Upper lobe of left lung (tissue), 6 donors: ENCODE measurements around the gene A3GALT2. TPM values are rescaled to one million over a fixed set of nuclear protein-coding genes. Genes with fewer than 3 reads are reported as not detected.
A peak's percentile ranks its signal among the peaks of the same experiment; 100 is the strongest.

Experiments
- ATAC-seq, 2 donors: fragments of 200-7000 bp; cut with Tn5 transposase; one replicate each; pipeline ENCODE4 v1.9.1; 2022; ENCODE audit warnings: mild to moderate bottlenecking in 2 of 2, moderate library complexity in 2 of 2; ENCODE audit not compliant: low FRiP score in 2 of 2
- DNase-seq, 2 donors: peaks; one replicate each; pipeline ENCODE4 v3.0.0-alpha.2; 2019 to 2020
- H3K27ac ChIP-seq, 4 donors: fragments of 200-600 bp; sonication (generic); one replicate each; pipeline ENCODE4 v1.5.1; 2016 to 2019
- H3K27me3 ChIP-seq, 4 donors: fragments of 200-600 bp; sonication (generic); one replicate each; pipeline ENCODE4 v1.5.1; 2017 to 2019
- H3K36me3 ChIP-seq, 4 donors: fragments of 200-600 bp; sonication (generic); one replicate each; pipeline ENCODE4 v1.5.1; 2016 to 2019
- H3K4me1 ChIP-seq, 4 donors: fragments of 200-600 bp; sonication (generic); one replicate each; pipeline ENCODE4 v1.5.1; 2018 to 2019
- H3K4me3 ChIP-seq, 4 donors: fragments of 200-600 bp; sonication (generic); one replicate each; pipeline ENCODE4 v1.5.1; 2017 to 2019; ENCODE audit warnings: mild to moderate bottlenecking in 2 of 4, moderate library complexity in 1 of 4
- H3K9me3 ChIP-seq, 4 donors: fragments of 200-600 bp; sonication (generic); one replicate each; pipeline ENCODE4 v1.5.1; 2018 to 2019
- CTCF ChIP-seq, 6 experiments: fragments of 450-650 bp in 4 of 6; fragments of 200-600 bp in 2 of 6; sonication (generic) in 2 of 6; IDR thresholded peaks; one replicate each; pipeline ENCODE4 v1.5.1; 2016 to 2019; ENCODE audit warnings: antibody characterized with exemption in 6 of 6
- EP300 ChIP-seq, 4 donors: sonication (generic); formaldehyde crosslinking; IDR thresholded peaks; one replicate each; pipeline ENCODE4 v1.5.1; 2017; ENCODE audit warnings: antibody characterized with exemption in 4 of 4, control low read depth in 2 of 4
- POLR2A ChIP-seq, 4 donors: fragments of 450-650 bp; IDR thresholded peaks; one replicate each; pipeline ENCODE4 v1.5.1; 2016 to 2017; ENCODE audit warnings: antibody characterized with exemption in 4 of 4, mild to moderate bottlenecking in 2 of 4
- POLR2AphosphoS5 ChIP-seq, 2 donors: sonication (generic); formaldehyde crosslinking; IDR thresholded peaks; one replicate each; pipeline ENCODE4 v1.5.1; 2017; ENCODE audit warnings: antibody characterized with exemption in 2 of 2
- WGBS, 2 donors: methylation state at CpG; one replicate each; pipeline ENCODE4 v1.1.5; 2017 to 2018; 5-methylcytosine and 5-hydroxymethylcytosine counted together
- total RNA-seq, 6 donors: library from RNA; depleted of rRNA in 4 of 6; stranded (reverse); fragments of >200 nt in 4 of 6; gene quantifications; one replicate each; pipeline versions ENCODE4 v1.1.0 to v1.2.1, GENCODE V29; 2016 to 2021
- donor health status: DM: no; HTN: no; CAD: no; lungs with moderate emphysema.
- donor health status: DM: no; HTN: yes; CAD: no; lungs with severe emphysema.

Gene A3GALT2
- total RNA-seq, 6 donors from 2014 or later, result 0.79 to 0.91 TPM; not detected in 4

GRCh38 chr1:33353531-33353930 is 32.6 kb upstream of the A3GALT2 start:
- H3K9me3 ChIP-seq, result no peaks in the 10 kb centered on the region
- no peaks in the 10 kb centered on the region for H3K27me3 ChIP-seq
- peaks cover 6 to 12% (median 9%) of the 10 kb centered on the region in 4 donors for H3K4me1 ChIP-seq
- no peak for DNase-seq
- ATAC-seq, result no peak
- H3K27ac ChIP-seq, result no peak overlapping the region
- H3K36me3 ChIP-seq, result peaks cover 0 to 7% (median 2%) of the 10 kb centered on the region in 4 donors
- no peak for TF ChIP-seq CTCF (IDR thresholded peaks at IDR 0.05)
- no peak for TF ChIP-seq POLR2AphosphoS5 (IDR thresholded peaks at IDR 0.05)
- TF ChIP-seq POLR2A (IDR thresholded peaks at IDR 0.05), result no peak
- H3K4me3 ChIP-seq, result no peak overlapping the region
- 93% methylated on average over 5 of the region's 5 CpGs for WGBS, 2 donors

GRCh38 chr1:33351281-33351660 is 30.4 kb upstream of the A3GALT2 start:
- Histone ChIP-seq H3K4me1 (peaks cover 11 to 33% (median 29%) of the 10 kb centered on the region in 4 donors), H3K4me3 (no peak overlapping the region), H3K27me3 (no peaks in the 10 kb centered on the region), H3K36me3 (peaks cover 0 to 10% (median 2%) of the 10 kb centered on the region in 4 donors), H3K27ac (no peak overlapping the region), H3K9me3 (no peaks in the 10 kb centered on the region)
- no peak for ATAC-seq
- no peak for TF ChIP-seq POLR2AphosphoS5 (IDR thresholded peaks at IDR 0.05)
- TF ChIP-seq EP300 (IDR thresholded peaks at IDR 0.05), result no peak
- no peak for TF ChIP-seq POLR2A (IDR thresholded peaks at IDR 0.05)
- no peak for TF ChIP-seq CTCF (IDR thresholded peaks at IDR 0.05)
- WGBS, 2 donors, result 91 to 92% methylated on average over 6 of the region's 6 CpGs
- no peak for DNase-seq

GRCh38 chr1:33350611-33351280 is 29.8 kb upstream of the A3GALT2 start:
- TF ChIP-seq POLR2AphosphoS5 (IDR thresholded peaks at IDR 0.05) (no peak), EP300 (IDR thresholded peaks at IDR 0.05) (no peak), CTCF (IDR thresholded peaks at IDR 0.05) (no peak), POLR2A (IDR thresholded peaks at IDR 0.05) (no peak)
- Histone ChIP-seq H3K4me3 (peak overlapping the region in 3 of 4 donors; percentile 55 to 80 (median 69)), H3K9me3 (no peaks in the 10 kb centered on the region), H3K27ac (peak overlapping the region; percentile 87 to 99 (median 94)), H3K4me1 (peaks cover 17 to 39% (median 34%) of the 10 kb centered on the region in 4 donors), H3K27me3 (no peaks in the 10 kb centered on the region), H3K36me3 (peaks cover 0 to 10% (median 2%) of the 10 kb centered on the region in 4 donors)
- DNase-seq (no peak), ATAC-seq (no peak)
- 36 to 42% methylated on average over 6 of the region's 6 CpGs for WGBS, 2 donors

GRCh38 chr1:33349778-33350610 is 29.1 kb upstream of the A3GALT2 start:
- H3K27ac ChIP-seq, result peak overlapping the region; percentile 91 to 99 (median 98)
- H3K9me3 ChIP-seq, result no peaks in the 10 kb centered on the region
- peak; percentile 47 to 86 for TF ChIP-seq POLR2AphosphoS5 (IDR thresholded peaks at IDR 0.05)
- TF ChIP-seq EP300 (IDR thresholded peaks at IDR 0.05), result no peak
- TF ChIP-seq POLR2A (IDR thresholded peaks at IDR 0.05), result peak in 3 of 4 donors; percentile 51 to 86 (median 52)
- TF ChIP-seq CTCF (IDR thresholded peaks at IDR 0.05), result peak in 1 of 6 experiments; percentile 16
- H3K36me3 ChIP-seq, result peaks cover 0 to 13% (median 2%) of the 10 kb centered on the region in 4 donors
- 1% methylated on average over 15 to 40 of the region's 104 CpGs for WGBS, 2 donors
- peak; percentile 93 to 97 for DNase-seq
- peak overlapping the region; percentile 25 to 89 (median 74) for H3K4me3 ChIP-seq
- no peaks in the 10 kb centered on the region for H3K27me3 ChIP-seq
- peak; percentile 95 to 96 for ATAC-seq
- peaks cover 24 to 46% (median 41%) of the 10 kb centered on the region in 4 donors for H3K4me1 ChIP-seq
